ENCODE measurements around the gene C15orf61.

GRCh38 chr15:67501177-67501835, 19.6 kb upstream of the C15orf61 start:
- TF ChIP-seq POLR2A (IDR thresholded peaks at IDR 0.05) = no peak
- TF ChIP-seq CTCF (IDR thresholded peaks at IDR 0.05) = no peak

Measured in vagina (tissue), 2 donors.